ENCODE results near the gene PFDN6.

The PFDN6 gene

DNA sequence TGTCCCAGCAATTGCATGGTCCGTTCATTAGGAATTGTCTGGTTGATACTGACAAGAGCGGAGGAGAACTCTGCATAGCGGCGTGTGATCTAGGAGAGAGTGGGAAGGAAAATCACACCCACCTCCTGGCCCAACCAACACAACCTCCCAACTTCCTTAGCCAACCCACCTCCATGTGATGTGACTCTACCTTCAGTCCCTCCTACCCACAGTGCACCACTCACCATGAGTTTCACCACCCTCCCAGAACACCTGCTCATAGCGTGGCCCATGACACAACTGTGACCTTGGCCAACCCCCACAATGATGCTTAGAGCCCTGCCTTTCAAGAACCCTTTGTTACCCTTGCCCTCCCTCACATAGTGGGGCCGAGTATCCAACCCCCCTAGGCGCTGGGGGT lies 25.4 kb upstream of the PFDN6 start:
- TF ChIP-seq TAF1 (IDR thresholded peaks at IDR 0.05; ENCODE audit: low read depth), result no peak
- TF ChIP-seq, protein P1, sequence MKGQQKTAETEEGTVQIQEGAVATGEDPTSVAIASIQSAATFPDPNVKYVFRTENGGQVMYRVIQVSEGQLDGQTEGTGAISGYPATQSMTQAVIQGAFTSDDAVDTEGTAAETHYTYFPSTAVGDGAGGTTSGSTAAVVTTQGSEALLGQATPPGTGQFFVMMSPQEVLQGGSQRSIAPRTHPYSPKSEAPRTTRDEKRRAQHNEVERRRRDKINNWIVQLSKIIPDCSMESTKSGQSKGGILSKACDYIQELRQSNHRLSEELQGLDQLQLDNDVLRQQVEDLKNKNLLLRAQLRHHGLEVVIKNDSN (IDR thresholded peaks at IDR 0.05), result no peak
- no peak for TF ChIP-seq YY1 (IDR thresholded peaks at IDR 0.05; ENCODE audit: low read depth)

DNA sequence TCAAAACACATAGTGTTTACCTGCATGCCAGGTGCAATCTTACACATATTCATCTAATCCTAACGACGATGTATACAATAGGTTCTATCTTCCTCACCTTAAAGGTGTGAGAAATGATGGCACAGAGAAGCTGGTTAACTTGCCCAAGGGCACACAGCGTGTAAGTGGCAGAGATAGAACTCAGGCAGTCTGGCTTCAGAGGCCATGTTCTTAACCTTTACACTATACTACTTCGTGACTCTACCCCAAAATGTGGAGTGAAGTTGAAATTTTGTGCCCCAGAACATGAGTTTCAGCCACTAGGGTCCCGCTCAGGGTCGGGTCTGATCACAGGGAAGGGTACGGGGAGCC lies 18.3 kb upstream of the PFDN6 start:
- TF ChIP-seq EP300 (IDR thresholded peaks at IDR 0.05; ENCODE audit: borderline replicate concordance) (no peak), ZBTB7A (IDR thresholded peaks at IDR 0.05; ENCODE audit: low read depth) (no peak)

DNA sequence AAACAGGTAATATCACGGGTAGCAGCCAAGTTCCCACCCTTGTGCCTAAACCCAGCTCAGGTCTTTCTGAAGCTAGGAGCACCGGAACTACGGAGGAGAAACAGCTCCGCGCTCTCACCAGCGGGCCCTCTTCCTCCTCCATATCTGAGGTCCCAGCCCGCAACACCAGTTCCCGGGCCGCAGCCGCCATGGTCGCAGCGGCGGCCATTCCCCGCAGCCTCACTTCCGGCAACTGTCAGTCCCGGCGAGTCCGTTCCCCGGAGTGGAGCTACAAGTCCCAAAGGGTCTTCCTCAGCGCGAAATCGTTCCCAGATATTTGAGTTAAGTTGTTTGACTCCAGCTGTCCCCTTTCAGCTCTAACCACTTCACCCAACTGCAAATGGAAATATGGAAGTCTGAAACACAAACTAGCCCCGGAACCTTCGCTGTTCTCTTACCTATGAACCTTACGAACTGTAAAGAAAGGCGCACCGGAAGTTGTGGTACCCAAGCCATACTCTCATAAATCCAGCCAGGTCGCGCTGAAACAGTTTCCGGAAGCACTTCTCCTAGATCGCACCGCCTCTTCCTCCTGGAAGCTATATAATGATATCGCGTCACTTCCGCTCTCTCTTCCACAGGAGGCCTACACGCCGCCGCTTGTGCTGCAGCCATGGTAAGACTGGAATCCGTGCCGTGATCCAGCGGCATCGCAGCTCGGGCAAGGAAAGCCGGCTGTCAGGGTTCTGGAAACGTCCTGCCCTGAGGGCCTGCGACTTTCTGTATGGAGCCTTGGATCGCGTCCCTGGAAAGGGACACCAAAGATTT lies 17.7 kb upstream of the PFDN6 start, which contains the start of the genes RPS18 and VPS52:
TSS of gene RPS18 (plus strand) at position 608 of the 807 bp plus-strand sequence. CDS start at position 653, 45 bp downstream.
TSS of gene VPS52 (minus strand) at position 409 of the 807 bp plus-strand sequence. CDS start at position 208, 201 bp downstream.
- no peak for TF ChIP-seq FOXM1 (IDR thresholded peaks at IDR 0.05; ENCODE audit: borderline replicate concordance, low read depth)
- TF ChIP-seq, protein P1 (IDR thresholded peaks at IDR 0.05), result peak; percentile 40
- TF ChIP-seq CREB1 (IDR thresholded peaks at IDR 0.05; ENCODE audit: low read depth), result peak; percentile 65; the same call in 1 of the 2 replicates
- TF ChIP-seq TAF1 (IDR thresholded peaks at IDR 0.05; ENCODE audit: low read depth), result peak; percentile 90
- TF ChIP-seq NFIC (IDR thresholded peaks at IDR 0.05), result no peak
- peak; percentile 96 for TF ChIP-seq YY1 (IDR thresholded peaks at IDR 0.05; ENCODE audit: low read depth)
- peak; percentile 19; the same call in 1 of the 2 replicates for TF ChIP-seq EP300 (IDR thresholded peaks at IDR 0.05; ENCODE audit: borderline replicate concordance)
- peak; percentile 44; the same call in 1 of the 2 replicates for TF ChIP-seq EGR1 (IDR thresholded peaks at IDR 0.05)
- TF ChIP-seq, protein P2, sequence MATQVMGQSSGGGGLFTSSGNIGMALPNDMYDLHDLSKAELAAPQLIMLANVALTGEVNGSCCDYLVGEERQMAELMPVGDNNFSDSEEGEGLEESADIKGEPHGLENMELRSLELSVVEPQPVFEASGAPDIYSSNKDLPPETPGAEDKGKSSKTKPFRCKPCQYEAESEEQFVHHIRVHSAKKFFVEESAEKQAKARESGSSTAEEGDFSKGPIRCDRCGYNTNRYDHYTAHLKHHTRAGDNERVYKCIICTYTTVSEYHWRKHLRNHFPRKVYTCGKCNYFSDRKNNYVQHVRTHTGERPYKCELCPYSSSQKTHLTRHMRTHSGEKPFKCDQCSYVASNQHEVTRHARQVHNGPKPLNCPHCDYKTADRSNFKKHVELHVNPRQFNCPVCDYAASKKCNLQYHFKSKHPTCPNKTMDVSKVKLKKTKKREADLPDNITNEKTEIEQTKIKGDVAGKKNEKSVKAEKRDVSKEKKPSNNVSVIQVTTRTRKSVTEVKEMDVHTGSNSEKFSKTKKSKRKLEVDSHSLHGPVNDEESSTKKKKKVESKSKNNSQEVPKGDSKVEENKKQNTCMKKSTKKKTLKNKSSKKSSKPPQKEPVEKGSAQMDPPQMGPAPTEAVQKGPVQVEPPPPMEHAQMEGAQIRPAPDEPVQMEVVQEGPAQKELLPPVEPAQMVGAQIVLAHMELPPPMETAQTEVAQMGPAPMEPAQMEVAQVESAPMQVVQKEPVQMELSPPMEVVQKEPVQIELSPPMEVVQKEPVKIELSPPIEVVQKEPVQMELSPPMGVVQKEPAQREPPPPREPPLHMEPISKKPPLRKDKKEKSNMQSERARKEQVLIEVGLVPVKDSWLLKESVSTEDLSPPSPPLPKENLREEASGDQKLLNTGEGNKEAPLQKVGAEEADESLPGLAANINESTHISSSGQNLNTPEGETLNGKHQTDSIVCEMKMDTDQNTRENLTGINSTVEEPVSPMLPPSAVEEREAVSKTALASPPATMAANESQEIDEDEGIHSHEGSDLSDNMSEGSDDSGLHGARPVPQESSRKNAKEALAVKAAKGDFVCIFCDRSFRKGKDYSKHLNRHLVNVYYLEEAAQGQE (IDR thresholded peaks at IDR 0.05; ENCODE audit: low read depth), result no peak
- TF ChIP-seq TEAD4 (IDR thresholded peaks at IDR 0.05), result peak; percentile 50
- peak; percentile 55 for TF ChIP-seq TCF12 (IDR thresholded peaks at IDR 0.05; ENCODE audit: low read depth)
- TF ChIP-seq, protein P3, sequence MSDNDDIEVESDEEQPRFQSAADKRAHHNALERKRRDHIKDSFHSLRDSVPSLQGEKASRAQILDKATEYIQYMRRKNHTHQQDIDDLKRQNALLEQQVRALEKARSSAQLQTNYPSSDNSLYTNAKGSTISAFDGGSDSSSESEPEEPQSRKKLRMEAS (IDR thresholded peaks at IDR 0.05), result peak; percentile 98
- TF ChIP-seq RAD21 (IDR thresholded peaks at IDR 0.05; ENCODE audit: low read depth), result no peak
- no peak for TF ChIP-seq CEBPB (IDR thresholded peaks at IDR 0.05)

DNA sequence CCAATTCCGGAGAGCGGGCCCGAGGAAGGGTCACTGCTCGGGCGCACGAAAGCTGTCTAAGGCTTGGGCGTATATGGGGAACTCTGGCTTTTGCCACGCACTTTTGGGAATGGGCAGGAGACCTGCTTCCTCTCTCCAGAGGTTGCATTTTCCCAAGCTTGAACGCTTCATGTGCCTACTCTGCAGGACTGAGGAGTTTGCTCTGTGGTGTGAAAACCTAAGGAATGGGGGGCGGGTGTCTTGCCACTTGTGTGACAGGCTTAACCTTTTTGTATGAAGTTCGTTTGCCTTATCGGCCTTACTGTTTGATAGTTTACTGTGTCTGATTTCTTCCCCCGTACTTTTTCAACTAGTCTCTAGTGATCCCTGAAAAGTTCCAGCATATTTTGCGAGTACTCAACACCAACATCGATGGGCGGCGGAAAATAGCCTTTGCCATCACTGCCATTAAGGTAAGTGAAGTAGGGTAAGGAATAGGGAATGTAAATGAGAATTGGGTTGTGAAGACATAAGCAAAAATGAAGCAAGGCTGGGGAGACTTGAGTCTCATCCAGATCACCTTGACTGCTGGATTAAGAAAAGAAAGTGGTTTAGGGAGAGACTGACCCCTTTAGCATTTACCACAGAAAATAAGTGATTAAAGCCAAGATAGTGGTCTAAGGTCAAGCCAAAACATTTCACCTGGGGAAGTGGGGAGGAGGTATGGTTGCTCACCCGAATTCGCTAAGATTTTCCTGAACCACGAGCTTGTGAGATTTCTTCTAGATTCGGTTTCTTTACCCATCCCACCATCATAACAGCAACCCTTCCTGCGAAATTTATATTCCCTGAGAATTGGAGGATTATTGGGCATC lies 16.9 kb upstream of the PFDN6 start:
- TF ChIP-seq YY1 (IDR thresholded peaks at IDR 0.05; ENCODE audit: low read depth) (no peak), TAF1 (IDR thresholded peaks at IDR 0.05; ENCODE audit: low read depth) (peak; percentile 37; the same call in 1 of the 2 replicates), ZBTB7A (IDR thresholded peaks at IDR 0.05; ENCODE audit: low read depth) (no peak), TCF12 (IDR thresholded peaks at IDR 0.05; ENCODE audit: low read depth) (no peak), CEBPB (IDR thresholded peaks at IDR 0.05) (no peak), RAD21 (IDR thresholded peaks at IDR 0.05; ENCODE audit: low read depth) (no peak), NFIC (IDR thresholded peaks at IDR 0.05) (no peak)

DNA sequence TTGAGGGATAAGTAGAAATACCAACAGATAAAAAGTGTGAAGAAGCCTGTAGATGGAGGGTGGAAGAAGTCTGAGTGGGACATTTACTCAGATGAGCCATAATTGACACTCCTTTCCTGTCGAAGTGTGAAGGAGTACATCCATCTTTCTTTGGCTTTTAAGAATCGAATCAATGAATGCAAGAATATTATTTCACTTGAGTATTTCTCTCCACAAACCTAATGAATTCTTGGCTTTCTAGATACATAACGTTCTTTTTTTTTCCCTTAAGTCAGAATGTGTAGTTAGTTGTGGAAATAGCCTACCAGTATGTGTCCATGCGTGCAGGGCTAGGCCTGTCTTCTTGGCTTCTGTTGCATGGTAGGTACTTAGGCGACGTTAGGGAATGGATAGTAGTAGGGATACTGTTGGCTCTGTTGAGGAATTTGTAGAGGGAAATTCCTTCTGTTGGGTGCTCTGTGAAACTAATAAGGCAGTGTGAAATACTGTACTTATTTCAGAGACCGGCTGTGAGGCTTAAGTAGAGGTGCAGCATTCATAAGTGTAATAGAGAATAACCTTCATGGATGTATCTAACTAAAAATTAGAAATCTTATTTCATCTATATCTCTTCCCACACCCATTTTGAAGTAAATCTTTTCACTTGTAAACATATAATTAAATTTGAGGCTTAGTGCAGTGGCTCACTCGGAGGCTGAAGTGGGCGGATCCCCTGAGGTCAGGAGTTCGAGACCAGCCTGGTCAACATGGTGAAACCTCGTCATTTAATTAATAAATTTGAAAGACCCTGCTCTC lies 16.1 kb upstream of the PFDN6 start:
- TF ChIP-seq, protein P3 (IDR thresholded peaks at IDR 0.05), result no peak
- TF ChIP-seq FOXM1 (IDR thresholded peaks at IDR 0.05; ENCODE audit: borderline replicate concordance, low read depth) (no peak), CREB1 (IDR thresholded peaks at IDR 0.05; ENCODE audit: low read depth) (no peak), TCF12 (IDR thresholded peaks at IDR 0.05; ENCODE audit: low read depth) (no peak), EP300 (IDR thresholded peaks at IDR 0.05; ENCODE audit: borderline replicate concordance) (no peak), ZBTB7A (IDR thresholded peaks at IDR 0.05; ENCODE audit: low read depth) (no peak)

DNA sequence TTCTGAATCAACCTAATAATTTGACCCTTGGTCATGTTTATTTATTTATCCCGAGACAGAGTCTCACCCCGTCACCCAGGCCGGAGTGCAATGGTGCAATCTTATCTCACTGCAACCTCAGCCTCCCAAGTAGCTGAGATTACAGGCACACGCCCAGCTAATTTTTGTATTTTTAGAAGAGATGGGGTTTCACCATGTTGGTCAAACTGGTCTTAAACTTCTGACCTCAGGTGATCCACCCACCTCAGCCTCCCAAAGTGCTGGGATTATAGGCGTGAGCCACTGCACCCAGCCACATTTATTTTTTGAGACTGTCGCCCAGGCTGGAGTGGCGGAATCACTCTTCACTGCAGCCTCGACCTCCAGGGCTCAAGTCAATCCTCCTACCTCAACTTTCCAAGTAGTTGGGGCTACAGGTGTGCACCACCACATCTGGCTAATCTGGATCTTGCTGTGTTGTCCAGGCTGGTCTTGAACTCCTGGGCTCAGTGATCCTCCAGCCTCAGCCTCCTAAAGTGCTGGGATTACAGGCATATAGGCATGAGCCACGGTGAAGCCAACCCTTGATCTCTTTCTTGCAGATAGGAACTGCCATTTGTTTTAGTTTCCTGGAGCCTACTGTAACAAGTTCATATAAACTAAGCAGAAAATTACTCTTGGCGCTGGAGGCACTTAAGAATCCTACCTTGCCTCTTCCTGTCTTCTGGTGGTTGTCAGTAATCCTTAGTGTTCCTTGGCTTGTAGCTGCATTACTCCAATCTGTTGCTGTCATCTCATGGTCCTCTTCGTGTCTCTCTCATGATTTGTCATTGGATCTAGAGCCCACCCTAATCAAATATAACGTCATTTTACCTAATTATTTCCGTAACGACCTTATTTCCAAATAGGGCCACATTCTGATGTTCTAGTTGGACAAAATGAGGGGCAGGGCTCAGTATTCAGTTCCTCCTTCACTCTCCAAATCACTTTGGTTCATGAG lies 15.2 kb upstream of the PFDN6 start:
- no peak for TF ChIP-seq TEAD4 (IDR thresholded peaks at IDR 0.05)
- TF ChIP-seq, protein P2 (IDR thresholded peaks at IDR 0.05; ENCODE audit: low read depth), result no peak

Measured in Ishikawa (cell line).